GM10248 (cell line): ENCODE results near the gene TTLL13.

Source experiments
- CTCF ChIA-PET: fragments of 300-600 bp; sonication (Branson Sonifier 250); formaldehyde crosslinking; extraction: SDS; loops from one replicate; lab custom pipeline; 2021; ENCODE audit warnings: antibody characterized with exemption; lab: Yijun Ruan, JAX
- POLR2A ChIA-PET: fragments of 350-650 bp; sonication (Branson Sonifier 250); formaldehyde crosslinking; extraction: SDS; loops from one replicate; lab custom pipeline; 2020; ENCODE audit warnings: antibody characterized with exemption; lab: Yijun Ruan, JAX
- DNase-seq: peaks from one replicate; pipeline ENCODE4 v3.0.0; 2012; ENCODE audit errors: extremely low spot score
- TF ChIP-seq, protein P1 (sequence below): IDR thresholded peaks from 2 replicates; pipeline ENCODE4 v1.5.1; 2012; ENCODE audit warnings: mild to moderate bottlenecking, low read depth; ENCODE audit errors: extremely low read depth, missing control alignments, control extremely low read depth

The TTLL13 gene

DNA sequence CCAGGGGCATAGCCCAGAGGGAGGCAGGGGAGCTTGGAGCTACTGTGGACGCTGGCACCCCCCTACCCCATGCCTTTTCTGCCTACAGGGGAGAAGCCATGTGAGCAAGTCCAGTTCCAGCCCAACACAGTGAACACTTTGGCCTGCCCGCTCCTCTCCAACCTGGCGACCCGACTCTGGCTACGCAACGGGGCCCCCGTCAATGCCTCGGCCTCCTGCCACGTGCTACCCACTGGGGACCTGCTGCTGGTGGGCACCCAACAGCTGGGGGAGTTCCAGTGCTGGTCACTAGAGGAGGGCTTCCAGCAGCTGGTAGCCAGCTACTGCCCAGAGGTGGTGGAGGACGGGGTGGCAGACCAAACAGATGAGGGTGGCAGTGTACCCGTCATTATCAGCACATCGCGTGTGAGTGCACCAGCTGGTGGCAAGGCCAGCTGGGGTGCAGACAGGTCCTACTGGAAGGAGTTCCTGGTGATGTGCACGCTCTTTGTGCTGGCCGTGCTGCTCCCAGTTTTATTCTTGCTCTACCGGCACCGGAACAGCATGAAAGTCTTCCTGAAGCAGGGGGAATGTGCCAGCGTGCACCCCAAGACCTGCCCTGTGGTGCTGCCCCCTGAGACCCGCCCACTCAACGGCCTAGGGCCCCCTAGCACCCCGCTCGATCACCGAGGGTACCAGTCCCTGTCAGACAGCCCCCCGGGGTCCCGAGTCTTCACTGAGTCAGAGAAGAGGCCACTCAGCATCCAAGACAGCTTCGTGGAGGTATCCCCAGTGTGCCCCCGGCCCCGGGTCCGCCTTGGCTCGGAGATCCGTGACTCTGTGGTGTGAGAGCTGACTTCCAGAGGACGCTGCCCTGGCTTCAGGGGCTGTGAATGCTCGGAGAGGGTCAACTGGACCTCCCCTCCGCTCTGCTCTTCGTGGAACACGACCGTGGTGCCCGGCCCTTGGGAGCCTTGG lies 21.3 kb upstream of the TTLL13 start:
- no peak for DNase-seq
- ChIA-PET CTCF (interaction anchor here (1.8 kb wide), 1 partner anchor 14 kb away, joined by 5 read pairs; no protein-coding TSS in a partner anchor), POLR2A (interaction anchor here (1.1 kb wide), 1 partner anchor 10 kb away, joined by 3 read pairs; no protein-coding TSS in a partner anchor)
- TF ChIP-seq, protein P1, sequence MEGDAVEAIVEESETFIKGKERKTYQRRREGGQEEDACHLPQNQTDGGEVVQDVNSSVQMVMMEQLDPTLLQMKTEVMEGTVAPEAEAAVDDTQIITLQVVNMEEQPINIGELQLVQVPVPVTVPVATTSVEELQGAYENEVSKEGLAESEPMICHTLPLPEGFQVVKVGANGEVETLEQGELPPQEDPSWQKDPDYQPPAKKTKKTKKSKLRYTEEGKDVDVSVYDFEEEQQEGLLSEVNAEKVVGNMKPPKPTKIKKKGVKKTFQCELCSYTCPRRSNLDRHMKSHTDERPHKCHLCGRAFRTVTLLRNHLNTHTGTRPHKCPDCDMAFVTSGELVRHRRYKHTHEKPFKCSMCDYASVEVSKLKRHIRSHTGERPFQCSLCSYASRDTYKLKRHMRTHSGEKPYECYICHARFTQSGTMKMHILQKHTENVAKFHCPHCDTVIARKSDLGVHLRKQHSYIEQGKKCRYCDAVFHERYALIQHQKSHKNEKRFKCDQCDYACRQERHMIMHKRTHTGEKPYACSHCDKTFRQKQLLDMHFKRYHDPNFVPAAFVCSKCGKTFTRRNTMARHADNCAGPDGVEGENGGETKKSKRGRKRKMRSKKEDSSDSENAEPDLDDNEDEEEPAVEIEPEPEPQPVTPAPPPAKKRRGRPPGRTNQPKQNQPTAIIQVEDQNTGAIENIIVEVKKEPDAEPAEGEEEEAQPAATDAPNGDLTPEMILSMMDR, result no peak

- POLR2A ChIA-PET, result no interaction called here
- CTCF ChIA-PET, result interaction anchor here (5.2 to 6.0 kb wide), 2 partner anchors 13 to 29 kb away, joined by 21 to 63 read pairs; partner anchors contain the start of gene SEMA4B
- TF ChIP-seq, protein P1, result no peak
- DNase-seq, result no peak
Observed at GRCh38 chr15:90228960-90229359, 20.4 kb upstream of the TTLL13 start.

DNA sequence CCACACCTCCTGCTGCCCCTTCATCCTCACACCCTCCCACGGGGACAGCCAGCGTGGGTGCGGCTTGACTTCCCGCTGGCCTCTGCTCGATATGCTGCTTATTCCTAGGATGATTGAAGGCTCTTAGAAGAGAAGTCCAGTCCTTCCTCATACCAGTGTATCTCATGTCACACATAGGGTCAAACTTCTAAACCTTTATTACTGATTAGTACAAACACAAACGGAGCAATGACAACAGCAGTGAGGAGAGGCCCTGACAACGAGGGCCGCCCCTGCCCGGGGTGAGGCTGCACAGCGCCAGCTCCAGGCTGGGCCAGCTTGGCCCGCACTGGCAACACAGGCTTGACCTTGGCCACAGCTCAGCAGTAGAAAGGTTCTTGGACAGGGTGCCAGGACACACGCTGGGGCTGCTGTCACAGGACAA lies 19.3 kb upstream of the TTLL13 start:
- POLR2A ChIA-PET, result no interaction called here
- CTCF ChIA-PET, result interaction anchor here (4.6 to 6.0 kb wide), 3 partner anchors 9 to 31 kb away, joined by 21 to 63 read pairs (median 33); partner anchors contain the start of gene SEMA4B
- TF ChIP-seq, protein P1, result no peak
- no peak for DNase-seq

DNA sequence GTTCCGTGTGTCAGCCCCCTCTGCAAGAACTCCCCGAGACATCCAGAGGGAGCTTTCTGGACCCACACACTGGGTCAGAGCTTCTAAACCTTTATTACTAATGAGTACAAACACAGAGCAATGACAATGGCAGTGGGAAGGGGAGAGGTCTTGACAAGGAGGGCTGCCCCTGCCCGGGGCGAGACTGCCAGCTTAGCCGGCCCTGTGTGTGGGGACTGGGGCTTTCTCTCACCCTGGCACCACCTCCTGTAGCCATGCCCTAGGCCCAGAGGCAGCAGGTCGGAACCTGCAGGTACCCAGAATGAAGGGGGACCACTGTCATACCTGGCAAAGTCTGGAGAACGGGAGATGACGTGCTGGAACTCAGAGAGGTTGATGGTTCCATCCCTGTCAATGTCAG lies 18.7 kb upstream of the TTLL13 start:
- ChIA-PET CTCF (interaction anchor here (4.6 to 6.0 kb wide), 3 partner anchors 9 to 31 kb away, joined by 21 to 63 read pairs (median 33); partner anchors contain the start of gene SEMA4B), POLR2A (no interaction called here)
- TF ChIP-seq, protein P1, result no peak
- no peak for DNase-seq

DNA sequence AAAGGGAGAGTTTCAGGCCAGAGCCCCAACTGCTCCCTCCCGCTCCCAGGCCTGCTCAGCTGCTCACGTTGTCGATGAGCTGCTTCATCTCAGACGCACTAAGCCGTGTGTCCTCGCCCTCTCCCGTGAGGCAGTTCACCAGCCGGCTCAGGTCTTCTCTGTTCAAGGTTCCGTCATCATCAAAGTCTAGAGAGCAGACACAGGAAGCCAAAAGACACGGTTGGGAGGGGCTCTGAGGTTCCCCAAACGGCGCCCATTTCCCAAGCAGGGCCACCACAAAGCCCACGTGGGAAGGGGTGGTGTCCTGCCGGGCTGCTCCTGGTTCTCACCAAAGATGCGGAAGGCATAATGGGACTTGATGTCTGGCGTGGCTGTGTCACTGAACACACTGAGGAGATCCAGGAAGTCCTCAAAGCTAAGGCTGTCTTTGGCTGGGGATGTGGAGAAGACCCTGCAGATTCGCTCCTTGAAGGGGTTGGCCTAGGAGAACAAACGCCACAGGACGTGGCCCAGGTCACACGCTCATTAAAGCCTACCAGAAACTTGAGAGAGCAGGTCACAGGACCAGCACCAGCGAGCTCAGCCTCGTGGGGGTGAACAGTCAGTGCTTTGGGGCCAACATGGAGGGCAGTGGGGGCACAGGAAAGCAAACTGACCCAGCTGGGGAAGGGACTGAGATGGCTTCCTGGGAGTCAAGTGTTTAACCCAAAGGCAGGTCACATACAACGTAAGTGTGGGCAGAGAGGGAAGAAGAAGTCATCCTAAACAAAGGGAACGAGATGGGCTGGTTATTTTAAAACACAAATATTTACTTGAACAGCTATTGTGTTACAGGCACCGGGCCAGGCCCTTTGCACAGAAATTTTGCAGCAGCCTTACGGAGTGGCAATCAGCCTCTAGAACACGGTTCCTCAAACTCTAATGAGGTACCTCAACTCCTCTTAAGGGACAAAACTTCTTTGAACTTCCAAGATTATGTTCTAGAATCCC lies 18.0 kb upstream of the TTLL13 start:
- ChIA-PET POLR2A (no interaction called here), CTCF (interaction anchor here (1.2 to 6.0 kb wide), 6 partner anchors 10 to 79 kb away, joined by 3 to 63 read pairs (median 18); partner anchors contain the start of gene SEMA4B)
- peak; percentile 66 for DNase-seq
- TF ChIP-seq, protein P1, result no peak

DNA sequence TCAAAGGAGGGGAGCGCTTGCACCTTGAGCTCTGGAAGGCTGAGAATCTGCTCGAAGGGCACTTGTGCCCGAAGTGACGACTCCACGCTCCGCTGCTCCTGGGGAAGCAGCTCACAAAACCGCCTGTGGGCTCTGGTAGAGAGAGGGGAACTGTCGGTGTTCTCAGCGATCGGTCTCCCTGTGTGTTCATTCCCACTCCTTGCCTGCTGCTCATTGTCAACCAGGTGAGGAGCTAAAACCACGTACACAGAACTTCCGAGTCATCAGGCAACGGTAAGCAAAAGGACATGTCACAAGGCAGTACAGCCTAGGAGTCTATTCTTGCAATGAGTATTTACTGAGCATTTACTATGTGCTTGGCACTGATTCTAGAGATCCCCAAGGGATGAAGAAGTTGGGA lies 17.2 kb upstream of the TTLL13 start:
- no peak for DNase-seq
- ChIA-PET POLR2A (no interaction called here), CTCF (interaction anchor here (1.1 to 6.0 kb wide), 12 partner anchors 11 to 250 kb away, joined by 3 to 63 read pairs (median 5); partner anchors contain the start of gene SEMA4B)

More for the DNA sequence above, 17.2 kb upstream of the TTLL13 start:
- TF ChIP-seq, protein P1, result no peak
